H4 (cell line): Measurements from ENCODE around the gene GANC. TPM values are rescaled to one million over a fixed set of nuclear protein-coding genes. Genes with fewer than 3 reads are reported as not detected.
"Not testable (repeated sequence)": the region's sequence is repeated elsewhere in the genome, so short reads cannot be mapped to it uniquely, and the experiment has no call there.

Source experiments
- DNase-seq: peaks from one replicate; pipeline ENCODE4 v3.0.0-alpha.2; 2015; ENCODE audit warnings: low spot score
- total RNA-seq: library from RNA; depleted of rRNA; stranded (reverse); fragments of >200 nt; shearing (Covaris generic); gene quantifications from 2 replicates; pipeline ENCODE4 v1.2.3, GENCODE V29; 2014

Gene GANC
- total RNA-seq, 1 experiment from 2014 or later = 10.4 TPM

GRCh38 chr15:42284551-42284950 lies 11.6 kb downstream of the GANC start:
- no peak for DNase-seq

GRCh38 chr15:42285034-42285433 lies 12.0 kb downstream of the GANC start:
- no peak for DNase-seq

GRCh38 chr15:42286445-42287029 lies 13.5 kb downstream of the GANC start:
- DNase-seq = no peak

DNA sequence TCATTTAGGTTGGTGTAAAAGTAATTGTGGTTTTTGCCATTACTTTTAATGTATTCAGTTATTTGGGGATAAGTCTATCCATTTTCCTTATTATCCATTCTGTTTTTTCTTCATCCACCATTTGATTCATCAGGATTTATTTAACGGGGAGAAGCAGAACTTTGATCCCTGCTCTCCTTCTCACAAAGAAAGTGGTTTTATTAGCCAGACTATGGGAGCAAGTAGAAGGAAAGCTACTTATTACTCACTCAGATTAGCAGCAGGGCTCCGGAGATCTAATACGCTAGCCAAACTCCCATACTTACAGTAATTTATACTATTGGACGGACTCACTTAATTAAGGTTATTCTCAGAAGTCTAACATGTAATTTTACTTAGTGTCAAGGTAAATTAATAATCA lies 14.9 kb downstream of the GANC start:
- DNase-seq = no peak

- DNase-seq = no peak
Observed at GRCh38 chr15:42289166-42289565, 16.2 kb downstream of the GANC start.

- DNase-seq = not testable (repeated sequence)
Observed at GRCh38 chr15:42301004-42301403, 28.0 kb downstream of the GANC start.

GRCh38 chr15:42306681-42307080 lies 33.7 kb downstream of the GANC start:
- DNase-seq = no peak

- no peak for DNase-seq
Observed at GRCh38 chr15:42313463-42313862, 40.5 kb downstream of the GANC start.

DNA sequence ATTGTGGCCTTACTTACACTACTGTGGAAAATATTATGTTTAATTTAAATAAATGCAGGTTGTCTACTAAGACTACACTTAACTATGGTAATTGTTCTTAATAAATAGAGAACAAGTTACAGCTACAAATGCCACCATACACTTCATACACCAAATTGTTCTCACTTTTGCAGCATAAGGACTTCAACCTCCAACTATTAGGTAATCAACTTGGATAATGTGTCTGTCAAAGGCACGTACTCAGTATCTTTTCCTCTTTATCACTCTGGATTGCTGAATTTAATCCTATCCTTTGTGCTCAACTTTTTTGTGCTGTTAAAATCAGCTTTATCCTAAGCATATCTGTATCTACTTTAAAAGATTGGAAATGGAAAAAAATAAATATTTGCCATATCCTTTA lies 41.8 kb downstream of the GANC start:
- DNase-seq = no peak

DNA sequence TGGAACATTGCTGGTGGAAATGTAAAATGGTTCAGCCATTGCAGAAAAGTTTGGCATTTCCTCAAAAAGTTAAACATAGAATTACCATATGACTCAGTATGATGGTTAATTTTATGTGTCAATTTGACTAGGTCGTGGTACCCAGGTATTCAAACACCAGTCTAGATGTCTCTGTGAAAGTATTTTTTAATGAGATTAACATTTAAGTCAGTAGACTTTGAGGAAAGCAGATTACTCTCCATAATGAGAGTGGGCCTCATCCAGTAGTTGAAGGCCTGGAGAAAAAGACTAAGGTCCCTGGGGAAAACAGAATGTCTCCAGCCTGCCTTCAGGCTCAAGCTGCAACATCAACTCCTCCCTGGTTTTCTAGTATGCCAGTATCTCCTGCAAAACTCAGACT lies 42.5 kb downstream of the GANC start:
- DNase-seq = no peak

DNA sequence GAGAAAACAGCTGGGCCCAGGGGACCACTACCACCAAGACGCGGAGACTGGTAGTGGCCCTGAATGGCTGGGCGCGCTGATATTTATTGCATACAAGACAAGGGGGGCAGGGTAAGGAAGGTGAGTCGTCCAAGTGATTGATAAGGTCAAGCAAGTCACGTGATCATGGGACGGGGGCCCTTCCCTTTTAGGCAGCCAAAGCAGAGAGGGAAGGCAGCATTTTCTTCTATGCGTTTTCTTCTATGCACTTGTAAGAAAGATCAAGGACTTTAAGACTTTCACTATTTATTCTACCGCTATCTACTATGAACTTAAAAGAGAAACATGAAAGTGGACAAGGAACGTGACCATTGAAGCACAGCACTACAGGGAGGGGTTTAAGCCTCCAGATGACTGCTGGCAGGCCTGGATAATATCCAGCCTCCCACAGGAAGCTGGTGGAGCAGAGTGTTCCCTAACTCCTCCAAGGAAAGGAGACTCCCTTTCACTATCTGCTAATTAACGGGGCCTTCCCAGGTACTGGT lies 43.3 kb downstream of the GANC start:
- not testable (repeated sequence) for DNase-seq

DNA sequence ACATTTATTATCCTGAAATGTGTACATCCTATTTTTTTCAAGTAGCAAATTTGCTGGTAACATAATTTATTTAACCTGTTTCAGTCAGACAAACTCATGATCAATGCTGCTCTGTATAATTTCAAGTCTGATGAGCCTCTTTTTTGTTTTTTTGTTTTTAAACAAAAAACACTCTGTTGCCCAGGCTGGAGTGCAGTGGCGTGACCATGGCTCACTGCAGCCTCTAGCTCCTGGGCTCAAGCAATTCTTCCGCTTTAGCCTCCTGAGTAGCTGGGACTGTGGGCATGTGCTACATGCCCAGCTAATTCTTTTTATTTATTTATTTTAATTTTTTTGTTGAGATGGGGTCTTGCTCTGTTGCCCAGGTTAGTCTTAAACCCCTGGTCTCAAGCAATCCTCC lies 46.2 kb downstream of the GANC start:
- no peak for DNase-seq

DNA sequence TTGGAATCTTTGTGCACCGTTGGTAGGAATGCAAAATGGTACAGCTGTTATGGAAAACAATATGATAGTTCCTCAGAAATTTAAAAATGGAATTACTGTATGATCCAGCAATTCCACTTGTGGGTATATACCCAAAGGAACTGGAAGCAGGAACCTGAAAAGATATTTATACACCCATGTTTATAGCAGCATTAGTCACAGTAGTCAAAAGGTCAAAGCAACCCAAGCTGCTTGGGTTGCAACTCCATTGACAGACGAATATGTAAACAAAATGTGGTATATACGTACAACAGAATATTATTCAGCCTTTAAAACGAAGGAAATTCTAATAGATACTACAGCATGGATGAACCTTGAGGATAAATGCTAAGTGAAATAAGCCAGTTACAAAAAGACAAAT lies 51.3 kb downstream of the GANC start:
- DNase-seq = peak; percentile 19

- DNase-seq = no peak
Observed at GRCh38 chr15:42329161-42329560, 56.2 kb downstream of the GANC start.

DNA sequence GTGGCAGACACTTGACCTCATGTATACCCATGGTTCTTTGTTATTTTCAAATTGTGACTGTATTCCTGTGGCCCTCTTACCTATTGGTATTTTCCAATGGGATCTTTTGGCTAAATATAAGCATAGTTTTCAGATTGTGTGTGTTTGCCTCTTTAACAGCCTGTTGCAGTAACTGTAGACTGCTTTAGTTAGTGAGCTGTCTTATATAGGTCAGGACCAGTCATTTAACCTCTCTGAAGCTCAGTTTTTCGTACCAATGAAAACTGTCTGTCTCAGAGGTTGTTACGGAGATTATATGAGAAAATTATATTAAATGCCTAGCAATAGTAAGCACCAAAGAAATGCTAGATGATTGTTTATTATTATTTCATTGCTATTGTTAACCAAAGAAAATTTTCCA lies 57.0 kb downstream of the GANC start:
- DNase-seq = no peak

GRCh38 chr15:42331235-42331634 lies 58.2 kb downstream of the GANC start:
- DNase-seq = no peak

DNA sequence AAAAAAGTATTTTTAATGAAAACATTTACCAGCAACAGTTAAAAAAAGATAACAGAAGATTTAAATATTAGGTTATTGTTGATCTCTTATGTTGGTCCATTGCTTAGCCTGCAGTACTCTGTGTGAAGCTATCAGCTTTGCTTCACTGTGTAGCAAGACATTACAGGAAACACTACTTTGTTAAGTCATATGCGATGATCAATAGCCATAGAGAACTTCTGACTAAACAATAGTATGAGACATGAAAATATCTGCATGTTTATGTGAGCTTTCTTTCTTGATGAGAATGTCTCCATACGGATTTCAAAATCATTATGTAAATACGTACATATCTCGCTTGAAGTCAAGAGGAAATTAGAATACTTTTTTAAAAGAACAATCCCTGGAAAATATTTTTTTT lies 59.3 kb downstream of the GANC start:
- no peak for DNase-seq

DNA sequence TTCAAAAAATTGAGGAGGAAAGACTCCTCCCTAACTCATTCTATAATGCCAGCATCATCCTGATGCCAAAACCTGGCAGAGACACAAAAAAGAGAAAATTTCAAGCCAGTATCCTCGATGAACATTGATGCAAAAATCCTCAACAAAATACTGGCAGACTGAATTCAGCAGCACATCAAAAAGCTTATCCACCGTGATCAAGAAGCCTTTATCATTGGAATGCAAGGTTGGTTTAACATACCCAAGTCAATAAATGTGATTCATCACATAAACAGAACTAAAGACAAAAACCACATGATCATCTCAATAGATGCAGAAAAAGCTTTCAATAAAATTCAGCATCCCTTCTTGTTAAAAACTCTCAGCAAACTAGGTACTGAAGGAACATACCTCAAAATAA lies 62.1 kb downstream of the GANC start:
- no peak for DNase-seq

DNA sequence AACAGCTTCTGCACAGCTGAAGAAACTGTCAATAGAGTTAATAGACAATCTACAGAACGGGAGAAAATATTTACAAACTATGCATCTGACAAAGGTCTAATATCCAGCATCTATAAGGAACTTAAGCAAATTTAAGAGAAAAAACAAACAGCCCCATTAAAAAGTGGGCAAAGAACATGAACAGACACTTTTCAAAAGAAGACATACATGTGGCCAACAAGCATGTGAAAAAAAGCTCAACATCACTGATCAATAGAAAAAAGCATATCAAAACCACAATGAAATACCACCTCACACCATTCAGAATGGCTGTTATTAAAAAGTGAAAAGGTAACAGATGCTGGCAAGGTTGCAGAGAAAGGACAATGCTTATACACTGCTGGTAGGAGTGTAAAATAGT lies 63.6 kb downstream of the GANC start:
- not testable (repeated sequence) for DNase-seq

DNA sequence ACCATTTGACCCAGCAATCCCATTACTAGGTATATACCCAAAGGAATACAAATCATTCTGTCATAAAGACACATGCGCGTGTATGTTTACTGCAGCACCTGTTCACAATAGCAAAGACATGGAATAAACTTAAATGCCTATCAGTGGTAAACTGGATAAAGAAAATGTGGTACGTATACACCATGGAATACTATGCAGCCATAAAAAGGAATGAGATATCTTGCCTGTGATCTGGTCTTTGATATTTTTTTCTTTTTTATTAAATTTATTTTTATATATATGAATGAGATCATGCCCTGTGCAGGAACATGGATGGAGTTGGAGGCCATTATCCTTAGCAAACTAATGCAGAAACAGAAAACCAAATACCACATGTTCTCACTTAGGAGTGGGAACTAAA lies 64.1 kb downstream of the GANC start:
- not testable (repeated sequence) for DNase-seq

GRCh38 chr15:42338500-42338899 lies 65.5 kb downstream of the GANC start:
- no peak for DNase-seq

DNA sequence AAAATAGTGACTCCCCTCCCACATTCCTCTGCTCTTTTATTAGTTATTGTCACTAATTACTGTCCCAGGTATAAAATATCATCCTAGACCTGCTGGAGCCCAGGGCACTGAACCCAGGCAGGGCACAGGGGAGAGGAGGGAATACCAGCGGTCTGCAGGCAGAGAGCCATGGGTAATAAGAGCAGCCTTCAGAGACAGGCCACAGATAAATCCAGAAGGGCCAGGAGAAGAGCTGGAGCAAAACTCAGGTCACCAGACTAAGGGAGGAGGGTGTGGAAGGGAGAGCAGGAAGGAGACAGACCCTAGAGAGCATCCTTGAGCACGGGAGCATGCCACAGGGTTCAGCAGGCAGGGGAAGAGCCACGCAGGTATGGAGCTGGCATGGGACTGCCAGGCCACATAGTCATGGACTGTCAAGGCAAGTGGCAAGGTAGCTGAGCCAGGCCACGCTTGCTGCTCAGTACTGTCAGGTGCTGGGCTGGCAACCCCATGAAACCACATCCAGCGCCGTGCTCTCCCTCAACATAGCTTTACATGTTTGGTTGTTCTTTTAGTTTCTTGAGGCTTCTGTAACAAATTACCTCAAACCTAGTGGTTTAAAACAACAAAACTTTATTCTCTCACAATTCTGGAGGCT lies 70.7 kb downstream of the GANC start:
- DNase-seq = no peak

DNA sequence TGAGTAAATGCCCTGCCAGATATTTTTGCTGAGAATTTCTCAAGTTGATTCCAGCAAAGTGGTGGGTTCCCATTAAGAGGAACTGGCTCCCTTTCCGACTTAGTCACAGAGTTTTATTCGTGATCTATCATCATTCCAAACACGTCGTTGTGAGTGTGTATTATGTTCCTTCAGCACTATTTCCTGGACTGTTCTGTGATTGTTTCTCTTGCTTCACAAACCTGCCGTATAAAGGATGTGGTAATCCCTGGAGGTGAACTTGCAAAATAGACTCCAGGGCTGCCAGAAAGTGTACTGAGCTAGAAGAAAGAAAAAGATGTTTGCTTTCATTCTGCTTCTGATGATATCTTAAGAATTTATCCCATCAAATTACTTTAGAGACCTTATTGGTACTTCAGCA lies 71.8 kb downstream of the GANC start:
- peak; percentile 25 for DNase-seq

GRCh38 chr15:42345504-42345903 lies 72.5 kb downstream of the GANC start:
- no peak for DNase-seq
